H9 (cell line): ENCODE measurements around the gene KLLN. TPM values are rescaled to one million over a fixed set of nuclear protein-coding genes. Genes with fewer than 3 reads are reported as not detected.

Source experiments
- DNase-seq: peaks from one replicate; pipeline ENCODE4 v3.0.0-alpha.2; 2017
- H2AFZ ChIP-seq: one replicate; pipeline ENCODE4 v1.6.1; 2013; ENCODE audit warnings: mild to moderate bottlenecking, low read length, control low read depth, moderate library complexity
- H2AK5ac ChIP-seq: 2 replicates; pipeline ENCODE4 v1.6.1; 2013; ENCODE audit warnings: low read length, control low read depth, mixed read lengths; ENCODE audit not compliant: insufficient read length
- H2BK120ac ChIP-seq: one replicate; pipeline ENCODE4 v1.6.1; 2013; ENCODE audit warnings: low read depth, mild to moderate bottlenecking, low read length, control low read depth, inconsistent platforms; ENCODE audit not compliant: poor library complexity, severe bottlenecking
- H2BK12ac ChIP-seq: 2 replicates; pipeline ENCODE4 v1.6.1; 2013; ENCODE audit warnings: low read length, control low read depth, mixed read lengths, low read depth; ENCODE audit not compliant: insufficient read length
- H2BK15ac ChIP-seq: 2 replicates; pipeline ENCODE4 v1.6.1; 2013; ENCODE audit warnings: low read depth, low read length, control low read depth
- H2BK20ac ChIP-seq: one replicate; pipeline ENCODE4 v1.6.1; 2013; ENCODE audit warnings: low read depth, mild to moderate bottlenecking, low read length, control low read depth, inconsistent platforms; ENCODE audit not compliant: poor library complexity, severe bottlenecking
- H2BK5ac ChIP-seq: 2 replicates; pipeline ENCODE4 v1.6.1; 2013; ENCODE audit warnings: low read length, control low read depth, mixed read lengths; ENCODE audit not compliant: insufficient read length
- H3K14ac ChIP-seq: 2 replicates; pipeline ENCODE4 v1.6.1; 2013; ENCODE audit warnings: low read length, control low read depth; ENCODE audit not compliant: insufficient read depth
- H3K18ac ChIP-seq: 2 replicates; pipeline ENCODE4 v1.6.1; 2013; ENCODE audit warnings: low read depth, mild to moderate bottlenecking, mixed read lengths, low read length, control low read depth; ENCODE audit not compliant: insufficient read length
- H3K23ac ChIP-seq: 2 replicates; pipeline ENCODE4 v1.6.1; 2013; ENCODE audit warnings: low read length, control low read depth, mixed read lengths, low read depth; ENCODE audit not compliant: insufficient read length
- H3K23me2 ChIP-seq: 2 replicates; pipeline ENCODE4 v1.6.1; 2013; ENCODE audit warnings: low read depth, mild to moderate bottlenecking, mixed read lengths, low read length, control low read depth; ENCODE audit not compliant: insufficient read length, poor library complexity, severe bottlenecking
- H3K27ac ChIP-seq: 2 replicates; pipeline ENCODE4 v1.5.1; 2013; ENCODE audit warnings: low read length, control low read depth, mixed read lengths, low read depth; ENCODE audit not compliant: insufficient read length
- H3K27me3 ChIP-seq: 2 replicates; pipeline ENCODE4 v1.6.1; 2013; ENCODE audit warnings: low read length, control low read depth, inconsistent platforms; ENCODE audit not compliant: insufficient read depth
- H3K4ac ChIP-seq: 2 replicates; pipeline ENCODE4 v1.6.1; 2013; ENCODE audit warnings: low read depth, mild to moderate bottlenecking, control low read depth, inconsistent platforms, low read length, moderate library complexity
- H3K4me1 ChIP-seq: 2 replicates; pipeline ENCODE4 v1.6.1; 2013; ENCODE audit warnings: low read length, control low read depth, inconsistent platforms; ENCODE audit not compliant: insufficient read depth
- H3K4me2 ChIP-seq: 2 replicates; pipeline ENCODE4 v1.6.1; 2013; ENCODE audit warnings: low read length, control low read depth, mixed read lengths; ENCODE audit not compliant: insufficient read length, insufficient read depth
- H3K56ac ChIP-seq: 2 replicates; pipeline ENCODE4 v1.6.1; 2013; ENCODE audit warnings: low read depth, mild to moderate bottlenecking, mixed read lengths, low read length, control low read depth; ENCODE audit not compliant: insufficient read length
- H3K79me1 ChIP-seq: 2 replicates; pipeline ENCODE4 v1.6.1; 2013; ENCODE audit warnings: low read depth, mild to moderate bottlenecking, moderate library complexity, low read length, control low read depth, inconsistent platforms; ENCODE audit not compliant: insufficient read depth, poor library complexity, severe bottlenecking
- H3K79me2 ChIP-seq: 2 replicates; pipeline ENCODE4 v1.6.1; 2013; ENCODE audit warnings: low read length, control low read depth, inconsistent platforms; ENCODE audit not compliant: insufficient read depth
- H3K9ac ChIP-seq: 2 replicates; pipeline ENCODE4 v1.6.1; 2013; ENCODE audit warnings: low read length, control low read depth, mixed read lengths; ENCODE audit not compliant: insufficient read length; ENCODE audit errors: extremely low read depth
- H3K9me3 ChIP-seq: one replicate; pipeline ENCODE4 v1.6.1; 2013; ENCODE audit warnings: low read depth, low read length, inconsistent platforms; ENCODE audit not compliant: control insufficient read depth
- H3T11ph ChIP-seq: one replicate; pipeline ENCODE4 v1.6.1; 2013; ENCODE audit warnings: mild to moderate bottlenecking, low read length, control low read depth, inconsistent platforms
- H4K20me1 ChIP-seq: one replicate; pipeline ENCODE4 v1.6.1; 2013; ENCODE audit not compliant: control insufficient read depth, insufficient read length, insufficient read depth
- H4K5ac ChIP-seq: 2 replicates; pipeline ENCODE4 v1.6.1; 2013; ENCODE audit warnings: low read depth, mild to moderate bottlenecking, mixed read lengths, low read length, control low read depth; ENCODE audit not compliant: insufficient read length
- H4K8ac ChIP-seq: replicated peaks from 2 replicates; pipeline ENCODE4 v1.6.1; 2013; ENCODE audit warnings: low read length, control low read depth, mixed read lengths, low read depth; ENCODE audit not compliant: insufficient read length
- H4K91ac ChIP-seq: 2 replicates; pipeline ENCODE4 v1.6.1; 2013; ENCODE audit warnings: low read depth, mild to moderate bottlenecking, moderate library complexity, mixed read lengths, low read length, control low read depth; ENCODE audit not compliant: insufficient read length
- H3K27ac Mint-ChIP-seq, 3 experiments: 2 replicates in 2 of 3; 3 replicates in 1 of 3; pipeline ENCODE4 v1.8.0; 2020 to 2021; ENCODE audit warnings: mixed read lengths in 3 of 3, mild to moderate bottlenecking in 1 of 3, moderate library complexity in 1 of 3
- H3K27me3 Mint-ChIP-seq: 2 replicates; pipeline ENCODE4 v1.8.0; 2021; ENCODE audit warnings: low read depth, mild to moderate bottlenecking, moderate library complexity, mixed read lengths
- H3K36me3 Mint-ChIP-seq, 3 experiments: 2 replicates in 2 of 3; 3 replicates in 1 of 3; pipeline ENCODE4 v1.8.0; 2020 to 2021; ENCODE audit warnings: low read depth in 3 of 3, mixed read lengths in 3 of 3; ENCODE audit not compliant: insufficient read depth in 1 of 3
- H3K4me1 Mint-ChIP-seq, 2 experiments: 2 replicates each; pipeline ENCODE4 v1.8.0; 2020; ENCODE audit warnings: mixed read lengths in 2 of 2
- H3K4me3 Mint-ChIP-seq, 2 experiments: 2 replicates in 1 of 2; 3 replicates in 1 of 2; pipeline ENCODE4 v1.8.0; 2020 to 2021; ENCODE audit warnings: mild to moderate bottlenecking in 2 of 2, mixed read lengths in 2 of 2, moderate library complexity in 1 of 2
- H3K9me3 Mint-ChIP-seq, 2 experiments: 2 replicates in 1 of 2; 3 replicates in 1 of 2; pipeline ENCODE4 v1.8.0; 2020; ENCODE audit warnings: mild to moderate bottlenecking in 2 of 2, mixed read lengths in 2 of 2, moderate library complexity in 1 of 2
- total RNA-seq: library from RNA; stranded (reverse); gene quantifications from 2 replicates; pipeline ENCODE4 v1.2.1, GENCODE V29; 2021
- TF ChIP-seq, protein P1 (sequence below): fragments of 200-600 bp; sonication (generic); conservative IDR thresholded peaks from 3 replicates; pipeline ENCODE4 v1.8.0; 2021; ENCODE audit warnings: antibody characterized with exemption, mild to moderate bottlenecking

The KLLN gene
- total RNA-seq, 1 experiment from 2014 or later, result 0.79 TPM

DNA sequence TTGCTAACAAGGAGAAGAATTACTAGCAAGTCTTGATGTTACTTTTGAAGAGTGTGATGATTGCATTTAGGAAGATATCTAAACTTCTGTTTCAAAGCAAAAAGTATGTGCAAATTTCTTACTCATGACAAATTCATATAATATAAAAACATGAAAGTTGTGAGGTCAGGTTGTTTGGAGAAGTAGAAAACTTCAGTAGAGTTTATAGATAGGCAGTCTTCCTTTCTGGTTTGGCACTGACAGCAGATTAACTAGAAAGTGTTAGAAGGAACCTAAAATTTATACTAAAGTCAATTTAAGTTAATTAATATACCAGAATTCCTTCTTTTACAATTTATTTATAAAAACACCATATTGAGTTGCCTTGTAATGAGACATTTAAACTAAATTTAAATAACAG, 17.0 kb upstream of the KLLN start:
- TF ChIP-seq, protein P1, sequence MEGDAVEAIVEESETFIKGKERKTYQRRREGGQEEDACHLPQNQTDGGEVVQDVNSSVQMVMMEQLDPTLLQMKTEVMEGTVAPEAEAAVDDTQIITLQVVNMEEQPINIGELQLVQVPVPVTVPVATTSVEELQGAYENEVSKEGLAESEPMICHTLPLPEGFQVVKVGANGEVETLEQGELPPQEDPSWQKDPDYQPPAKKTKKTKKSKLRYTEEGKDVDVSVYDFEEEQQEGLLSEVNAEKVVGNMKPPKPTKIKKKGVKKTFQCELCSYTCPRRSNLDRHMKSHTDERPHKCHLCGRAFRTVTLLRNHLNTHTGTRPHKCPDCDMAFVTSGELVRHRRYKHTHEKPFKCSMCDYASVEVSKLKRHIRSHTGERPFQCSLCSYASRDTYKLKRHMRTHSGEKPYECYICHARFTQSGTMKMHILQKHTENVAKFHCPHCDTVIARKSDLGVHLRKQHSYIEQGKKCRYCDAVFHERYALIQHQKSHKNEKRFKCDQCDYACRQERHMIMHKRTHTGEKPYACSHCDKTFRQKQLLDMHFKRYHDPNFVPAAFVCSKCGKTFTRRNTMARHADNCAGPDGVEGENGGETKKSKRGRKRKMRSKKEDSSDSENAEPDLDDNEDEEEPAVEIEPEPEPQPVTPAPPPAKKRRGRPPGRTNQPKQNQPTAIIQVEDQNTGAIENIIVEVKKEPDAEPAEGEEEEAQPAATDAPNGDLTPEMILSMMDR, result no peak
- Histone ChIP-seq H3K56ac (no peak overlapping the region), H3K27me3 (no peaks in the 10 kb centered on the region), H3K23me2 (no peaks in the 10 kb centered on the region), H4K8ac (no peak overlapping the region), H3K18ac (no peak overlapping the region), H3K23ac (no peak overlapping the region), H2BK20ac (no peak overlapping the region), H3K9ac (no peak overlapping the region), H2BK5ac (no peak overlapping the region), H3K4ac (no peak overlapping the region), H3T11ph (no peak overlapping the region), H2AK5ac (no peak overlapping the region), H3K27ac (no peak overlapping the region), H3K4me2 (no peak overlapping the region), H4K5ac (no peak overlapping the region), H2AFZ (no peak overlapping the region), H4K91ac (no peak overlapping the region), H3K79me1 (no peaks in the 10 kb centered on the region), H3K14ac (no peak overlapping the region), H3K79me2 (no peaks in the 10 kb centered on the region), H2BK15ac (no peak overlapping the region), H2BK12ac (no peak overlapping the region), H2BK120ac (no peak overlapping the region), H4K20me1 (no peaks in the 10 kb centered on the region), H3K9me3 (no peaks in the 10 kb centered on the region), H3K4me1 (no peaks in the 10 kb centered on the region)
- DNase-seq, result no peak
- H3K4me1 Mint-ChIP-seq, result peaks cover 3% of the 10 kb centered on the region in 2 experiments; a peak in 3 of 4 replicates
- peaks cover 24 to 28% (median 28%) of the 10 kb centered on the region in 3 experiments for H3K36me3 Mint-ChIP-seq
- H3K9me3 Mint-ChIP-seq, result peaks cover 5 to 10% of the 10 kb centered on the region in 2 experiments; a peak in 3 of 5 replicates
- H3K27ac Mint-ChIP-seq, result no peak overlapping the region
- no peaks in the 10 kb centered on the region for H3K27me3 Mint-ChIP-seq
- no peak overlapping the region for H3K4me3 Mint-ChIP-seq
